HG02623 (cell line): ENCODE measurements around the gene FBXO7.

Experiments used
- ATAC-seq: cut with Tn5 transposase; IDR thresholded peaks from one replicate; pipeline ENCODE4 v1.9.1; 2021; ENCODE audit warnings: moderate library complexity; ENCODE audit not compliant: unreplicated experiment

Gene FBXO7

GRCh38 chr22:32487461-32487860, 12.8 kb downstream of the FBXO7 start:
- ATAC-seq = no peak

GRCh38 chr22:32489377-32489776, 14.8 kb downstream of the FBXO7 start:
- ATAC-seq = no peak

- ATAC-seq = no peak
Observed at GRCh38 chr22:32490279-32490678, 15.7 kb downstream of the FBXO7 start.

GRCh38 chr22:32492111-32492510, 17.5 kb downstream of the FBXO7 start:
- no peak for ATAC-seq

GRCh38 chr22:32493551-32493950, 18.9 kb downstream of the FBXO7 start:
- ATAC-seq = no peak

- ATAC-seq = no peak
Observed at GRCh38 chr22:32494971-32495370, 20.4 kb downstream of the FBXO7 start.

GRCh38 chr22:32499666-32500065, 25.1 kb downstream of the FBXO7 start:
- no peak for ATAC-seq

GRCh38 chr22:32501836-32502752, 27.5 kb downstream of the FBXO7 start:
- no peak for ATAC-seq

GRCh38 chr22:32509045-32509444, 34.4 kb downstream of the FBXO7 start:
- ATAC-seq = no peak

- ATAC-seq = no peak
Observed at GRCh38 chr22:32511274-32511673, 36.7 kb downstream of the FBXO7 start.

GRCh38 chr22:32511776-32512175, 37.2 kb downstream of the FBXO7 start:
- ATAC-seq = no peak

GRCh38 chr22:32512267-32512982, 37.8 kb downstream of the FBXO7 start:
- ATAC-seq = no peak

GRCh38 chr22:32515084-32515483, 40.5 kb downstream of the FBXO7 start:
- ATAC-seq = no peak

- ATAC-seq = no peak
Observed at GRCh38 chr22:32517488-32517887, 42.9 kb downstream of the FBXO7 start.

GRCh38 chr22:32517921-32518320, 43.3 kb downstream of the FBXO7 start:
- ATAC-seq = no peak

- ATAC-seq = no peak
Observed at GRCh38 chr22:32518381-32518780, 43.8 kb downstream of the FBXO7 start.

- no peak for ATAC-seq
Observed at GRCh38 chr22:32518848-32519247, 44.2 kb downstream of the FBXO7 start.

GRCh38 chr22:32520612-32521011, 46.0 kb downstream of the FBXO7 start:
- no peak for ATAC-seq

- ATAC-seq = no peak
Observed at GRCh38 chr22:32522237-32522636, 47.6 kb downstream of the FBXO7 start.

- no peak for ATAC-seq
Observed at GRCh38 chr22:32527756-32528155, 53.1 kb downstream of the FBXO7 start.

- no peak for ATAC-seq
Observed at GRCh38 chr22:32528316-32528715, 53.7 kb downstream of the FBXO7 start.
